Large intestine (tissue), 3 donors: ENCODE data around the gene COPS6. TPM values are rescaled to one million over a fixed set of nuclear protein-coding genes. Genes with fewer than 3 reads are reported as not detected.

ENCODE experiments used
- DNase-seq, 2 donors: peaks; one replicate each; pipeline versions ENCODE4 v3.0.0 to v3.0.0-alpha.2; 2013
- H3K27ac ChIP-seq: one replicate; pipeline ENCODE4 v1.5.1; 2013; ENCODE audit warnings: low read length
- H3K27me3 ChIP-seq: 2 replicates; pipeline ENCODE4 v1.6.1; 2013; ENCODE audit warnings: low read length; ENCODE audit not compliant: control insufficient read depth, insufficient read depth
- H3K36me3 ChIP-seq: 2 replicates; pipeline ENCODE4 v1.6.1; 2013; ENCODE audit warnings: low read length; ENCODE audit not compliant: control insufficient read depth, insufficient read depth
- H3K4me1 ChIP-seq: one replicate; pipeline ENCODE4 v1.6.1; 2013; ENCODE audit warnings: low read length; ENCODE audit not compliant: control insufficient read depth, insufficient read depth
- H3K4me3 ChIP-seq: one replicate; pipeline ENCODE4 v1.5.1; 2013; ENCODE audit warnings: low read length
- H3K9me3 ChIP-seq: one replicate; pipeline ENCODE4 v1.6.1; 2013; ENCODE audit warnings: mild to moderate bottlenecking, low read depth, low read length, moderate library complexity; ENCODE audit not compliant: control insufficient read depth
- WGBS: methylation state at CpG from one replicate; pipeline ENCODE4 v1.1.5; 2013; ENCODE audit warnings: low lambda C conversion rate; ENCODE audit not compliant: insufficient coverage; 5-methylcytosine and 5-hydroxymethylcytosine counted together
- polyA plus RNA-seq: library from polyadenylated mRNA; unstranded; fragments of 120-200 nt; gene quantifications from one replicate; pipeline ENCODE4 v1.2.1, GENCODE V29; 2013

The COPS6 gene
- polyA plus RNA-seq, 1 donor = 94.0 TPM

- no CpG with 5 or more reads among the region's 5 CpGs for WGBS
- Histone ChIP-seq H3K27ac (no peak overlapping the region), H3K36me3 (peaks cover 52% of the 10 kb centered on the region), H3K9me3 (no peaks in the 10 kb centered on the region), H3K4me1 (no peaks in the 10 kb centered on the region), H3K27me3 (no peaks in the 10 kb centered on the region), H3K4me3 (no peak overlapping the region)
- DNase-seq = no peak
Observed at GRCh38 chr7:100059251-100059739, 29.5 kb upstream of the COPS6 start.

- no peak overlapping the region for H3K27ac ChIP-seq
- no peaks in the 10 kb centered on the region for H3K9me3 ChIP-seq
Observed at GRCh38 chr7:100061518-100062193, 27.1 kb upstream of the COPS6 start.

GRCh38 chr7:100063376-100063775 is 25.4 kb upstream of the COPS6 start:
- peaks cover 50% of the 10 kb centered on the region for H3K36me3 ChIP-seq
- no peak for DNase-seq

More at GRCh38 chr7:100061518-100062193, 27.1 kb upstream of the COPS6 start:
- WGBS = 100% methylated on average over 1 of the region's 11 CpGs
- Histone ChIP-seq H3K4me1 (no peaks in the 10 kb centered on the region), H3K4me3 (no peak overlapping the region), H3K36me3 (peaks cover 62% of the 10 kb centered on the region), H3K27me3 (no peaks in the 10 kb centered on the region)
- DNase-seq = no peak

GRCh38 chr7:100064162-100064561 is 24.6 kb upstream of the COPS6 start:
- H3K36me3 ChIP-seq = peaks cover 49% of the 10 kb centered on the region
- no CpG with 5 or more reads among the region's 9 CpGs for WGBS

More at GRCh38 chr7:100063376-100063775, 25.4 kb upstream of the COPS6 start:
- no peaks in the 10 kb centered on the region for H3K4me1 ChIP-seq
- WGBS = no CpG with 5 or more reads among the region's 4 CpGs
- H3K9me3 ChIP-seq = no peaks in the 10 kb centered on the region
- no peaks in the 10 kb centered on the region for H3K27me3 ChIP-seq
- H3K4me3 ChIP-seq = no peak overlapping the region
- H3K27ac ChIP-seq = no peak overlapping the region

GRCh38 chr7:100065452-100066186 is 23.1 kb upstream of the COPS6 start:
- peaks cover 5% of the 10 kb centered on the region for H3K9me3 ChIP-seq
- no peaks in the 10 kb centered on the region for H3K27me3 ChIP-seq
- peaks cover 55% of the 10 kb centered on the region for H3K36me3 ChIP-seq
- no peak overlapping the region for H3K27ac ChIP-seq
- no peak overlapping the region for H3K4me3 ChIP-seq
- H3K4me1 ChIP-seq = no peaks in the 10 kb centered on the region
- no CpG with 5 or more reads among the region's 8 CpGs for WGBS
- peak in 1 of 2 donors; percentile 18 for DNase-seq

More at GRCh38 chr7:100064162-100064561, 24.6 kb upstream of the COPS6 start:
- Histone ChIP-seq H3K4me3 (no peak overlapping the region), H3K9me3 (no peaks in the 10 kb centered on the region), H3K4me1 (no peaks in the 10 kb centered on the region), H3K27me3 (no peaks in the 10 kb centered on the region), H3K27ac (no peak overlapping the region)
- no peak for DNase-seq

- peaks cover 18% of the 10 kb centered on the region for H3K9me3 ChIP-seq
- H3K4me1 ChIP-seq = no peaks in the 10 kb centered on the region
- no peaks in the 10 kb centered on the region for H3K27me3 ChIP-seq
- no CpG with 5 or more reads among the region's 7 CpGs for WGBS
- peaks cover 60% of the 10 kb centered on the region for H3K36me3 ChIP-seq
- no peak overlapping the region for H3K27ac ChIP-seq
- no peak for DNase-seq
- no peak overlapping the region for H3K4me3 ChIP-seq
Observed at GRCh38 chr7:100066953-100067352, 21.8 kb upstream of the COPS6 start.

GRCh38 chr7:100069991-100070390 is 18.8 kb upstream of the COPS6 start:
- peaks cover 40% of the 10 kb centered on the region for H3K9me3 ChIP-seq
- 100% methylated on average over 5 of the region's 5 CpGs for WGBS
- DNase-seq = no peak
- no peak overlapping the region for H3K4me3 ChIP-seq
- H3K36me3 ChIP-seq = peaks cover 69% of the 10 kb centered on the region
- H3K4me1 ChIP-seq = no peaks in the 10 kb centered on the region
- H3K27ac ChIP-seq = no peak overlapping the region
- no peaks in the 10 kb centered on the region for H3K27me3 ChIP-seq

- Histone ChIP-seq H3K4me1 (no peaks in the 10 kb centered on the region), H3K27ac (no peak overlapping the region), H3K27me3 (no peaks in the 10 kb centered on the region), H3K36me3 (peaks cover 74% of the 10 kb centered on the region), H3K4me3 (no peak overlapping the region), H3K9me3 (peaks cover 40% of the 10 kb centered on the region)
- DNase-seq = peak in 1 of 2 donors; percentile 22
- no CpG with 5 or more reads among the region's 11 CpGs for WGBS
Observed at GRCh38 chr7:100071018-100071723, 17.6 kb upstream of the COPS6 start.

- Histone ChIP-seq H3K4me1 (peaks cover 10% of the 10 kb centered on the region), H3K9me3 (peaks cover 40% of the 10 kb centered on the region), H3K27me3 (no peaks in the 10 kb centered on the region), H3K36me3 (peaks cover 81% of the 10 kb centered on the region), H3K27ac (no peak overlapping the region), H3K4me3 (no peak overlapping the region)
- 100% methylated on average over 1 of the region's 10 CpGs for WGBS
- DNase-seq = no peak
Observed at GRCh38 chr7:100072462-100072861, 16.3 kb upstream of the COPS6 start.

GRCh38 chr7:100074841-100075240 is 13.9 kb upstream of the COPS6 start:
- no peak for DNase-seq
- WGBS = 85% methylated on average over 3 of the region's 7 CpGs
- no peak overlapping the region for H3K4me3 ChIP-seq
- H3K4me1 ChIP-seq = peaks cover 30% of the 10 kb centered on the region
- peaks cover 74% of the 10 kb centered on the region for H3K36me3 ChIP-seq
- H3K9me3 ChIP-seq = peaks cover 40% of the 10 kb centered on the region
- H3K27me3 ChIP-seq = no peaks in the 10 kb centered on the region
- no peak overlapping the region for H3K27ac ChIP-seq
